ENCODE results near the gene S100A8.
"Not testable (repeated sequence)": the region's sequence is repeated elsewhere in the genome, so short reads cannot be mapped to it uniquely, and the experiment has no call there.

The S100A8 gene

GRCh38 chr1:153418758-153419435 lies 28.0 kb upstream of the S100A8 start:
- H3K4me3 ChIP-seq (ENCODE audit: low read depth, low read length); DNase-seq (ENCODE audit: low read depth): not testable (repeated sequence)

- no peak overlapping the region for H3K4me3 ChIP-seq (ENCODE audit: low read depth, low read length)
- no peak for DNase-seq (ENCODE audit: low read depth)
Observed at GRCh38 chr1:153417136-153417888, 26.4 kb upstream of the S100A8 start.

- no peak for DNase-seq (ENCODE audit: low read depth)
- H3K4me3 ChIP-seq (ENCODE audit: low read depth, low read length) = no peak within 1 kb of the TSS
Observed at GRCh38 chr1:153415850-153416570, 25.1 kb upstream of the S100A8 start, which contains the start of gene S100A7A. S100A7A (plus strand) TSS chr1:153416520; CDS start chr1:153418083, 1,563 bp downstream.

- not testable (repeated sequence) for DNase-seq (ENCODE audit: low read depth)
Observed at GRCh38 chr1:153413961-153414360, 23.1 kb upstream of the S100A8 start.

GRCh38 chr1:153407274-153407673 lies 16.4 kb upstream of the S100A8 start:
- not testable (repeated sequence) for H3K4me3 ChIP-seq (ENCODE audit: low read depth, low read length); DNase-seq (ENCODE audit: low read depth)

More at GRCh38 chr1:153413961-153414360, 23.1 kb upstream of the S100A8 start:
- H3K4me3 ChIP-seq (ENCODE audit: low read depth, low read length) = not testable (repeated sequence)

- H3K4me3 ChIP-seq (ENCODE audit: low read depth, low read length); DNase-seq (ENCODE audit: low read depth): not testable (repeated sequence)
Observed at GRCh38 chr1:153405825-153406599, 15.1 kb upstream of the S100A8 start.

GRCh38 chr1:153404768-153405167 lies 13.9 kb upstream of the S100A8 start:
- no peak for DNase-seq (ENCODE audit: low read depth)

GRCh38 chr1:153404086-153404635 lies 13.3 kb upstream of the S100A8 start:
- no peak for DNase-seq (ENCODE audit: low read depth)
- H3K4me3 ChIP-seq (ENCODE audit: low read depth, low read length) = no peak overlapping the region

More at GRCh38 chr1:153404768-153405167, 13.9 kb upstream of the S100A8 start:
- H3K4me3 ChIP-seq (ENCODE audit: low read depth, low read length) = no peak overlapping the region

- H3K4me3 ChIP-seq (ENCODE audit: low read depth, low read length) = no peak overlapping the region
- DNase-seq (ENCODE audit: low read depth) = no peak
Observed at GRCh38 chr1:153403421-153404085, 12.7 kb upstream of the S100A8 start.

- H3K4me3 ChIP-seq (ENCODE audit: low read depth, low read length) = no peak overlapping the region
- DNase-seq (ENCODE audit: low read depth) = no peak
Observed at GRCh38 chr1:153402226-153402625, 11.4 kb upstream of the S100A8 start.

GRCh38 chr1:153401461-153401860 lies 10.6 kb upstream of the S100A8 start:
- DNase-seq (ENCODE audit: low read depth) = no peak
- no peak overlapping the region for H3K4me3 ChIP-seq (ENCODE audit: low read depth, low read length)

GRCh38 chr1:153400244-153400643 lies 9.4 kb upstream of the S100A8 start:
- no peak for DNase-seq (ENCODE audit: low read depth)
- no peak overlapping the region for H3K4me3 ChIP-seq (ENCODE audit: low read depth, low read length)

- no peak for DNase-seq (ENCODE audit: low read depth)
- H3K4me3 ChIP-seq (ENCODE audit: low read depth, low read length) = no peak overlapping the region
Observed at GRCh38 chr1:153399401-153400055, 8.7 kb upstream of the S100A8 start.

- H3K4me3 ChIP-seq (ENCODE audit: low read depth, low read length) = no peak overlapping the region
- DNase-seq (ENCODE audit: low read depth) = no peak
Observed at GRCh38 chr1:153397924-153398651, 7.2 kb upstream of the S100A8 start.

- H3K4me3 ChIP-seq (ENCODE audit: low read depth, low read length) = no peak overlapping the region
- DNase-seq (ENCODE audit: low read depth) = no peak
Observed at GRCh38 chr1:153397051-153397923, 6.4 kb upstream of the S100A8 start.

GRCh38 chr1:153396461-153396860 lies 5.6 kb upstream of the S100A8 start:
- DNase-seq (ENCODE audit: low read depth) = no peak
- no peak overlapping the region for H3K4me3 ChIP-seq (ENCODE audit: low read depth, low read length)

GRCh38 chr1:153395776-153396175 lies 4.9 kb upstream of the S100A8 start:
- H3K4me3 ChIP-seq (ENCODE audit: low read depth, low read length) = no peak overlapping the region

More at GRCh38 chr1:153395776-153396175, 4.9 kb upstream of the S100A8 start:
- DNase-seq (ENCODE audit: low read depth) = no peak
